ENCODE results near the gene RAD18.

RAD18 gene

GRCh38 chr3:8987226-8987625 lies 24.0 kb upstream of the RAD18 start:
- no peak overlapping the region for H3K27ac ChIP-seq (ENCODE audit: low read depth, low read length)
- TF ChIP-seq CTCF (IDR thresholded peaks at IDR 0.05; ENCODE audit: low read depth, low read length, poor library complexity, severe bottlenecking) (no peak), EZH2phosphoT487 (IDR thresholded peaks at IDR 0.05; ENCODE audit: borderline replicate concordance, low read length) (no peak)
- H3K79me2 ChIP-seq (ENCODE audit: control insufficient read depth, low read length): no peaks in the 10 kb centered on the region
- no peak overlapping the region for H3K4me3 ChIP-seq (ENCODE audit: low read length)
- H3K27me3 ChIP-seq (ENCODE audit: control insufficient read depth, low read length): no peaks in the 10 kb centered on the region
- H4K20me1 ChIP-seq (ENCODE audit: control insufficient read depth, insufficient read depth, low read depth, low read length): no peaks in the 10 kb centered on the region
- H3F3A ChIP-seq (ENCODE audit: control insufficient read depth, insufficient read depth): no peaks in the 10 kb centered on the region
- H3K36me3 ChIP-seq (ENCODE audit: control insufficient read depth, low read length): no peaks in the 10 kb centered on the region
- H3K4me2 ChIP-seq (ENCODE audit: low read length): no peak overlapping the region
- no peaks in the 10 kb centered on the region for H3K9me3 ChIP-seq (ENCODE audit: control insufficient read depth, insufficient read depth, low read length)
- no peaks in the 10 kb centered on the region for H3K9me2 ChIP-seq (replicated peaks; ENCODE audit: control insufficient read depth, low read length)
- H3K4me1 ChIP-seq (ENCODE audit: control insufficient read depth, low read length): no peaks in the 10 kb centered on the region

GRCh38 chr3:8986741-8987140 lies 23.5 kb upstream of the RAD18 start:
- Histone ChIP-seq H3F3A (ENCODE audit: control insufficient read depth, insufficient read depth) (no peaks in the 10 kb centered on the region), H3K4me1 (ENCODE audit: control insufficient read depth, low read length) (no peaks in the 10 kb centered on the region), H3K4me2 (ENCODE audit: low read length) (no peak overlapping the region), H3K27me3 (ENCODE audit: control insufficient read depth, low read length) (no peaks in the 10 kb centered on the region), H3K9me3 (ENCODE audit: control insufficient read depth, insufficient read depth, low read length) (no peaks in the 10 kb centered on the region), H3K27ac (ENCODE audit: low read depth, low read length) (no peak overlapping the region), H3K4me3 (ENCODE audit: low read length) (no peak overlapping the region), H3K79me2 (ENCODE audit: control insufficient read depth, low read length) (no peaks in the 10 kb centered on the region), H3K36me3 (ENCODE audit: control insufficient read depth, low read length) (no peaks in the 10 kb centered on the region), H3K9me2 (replicated peaks; ENCODE audit: control insufficient read depth, low read length) (no peaks in the 10 kb centered on the region), H4K20me1 (ENCODE audit: control insufficient read depth, insufficient read depth, low read depth, low read length) (no peaks in the 10 kb centered on the region)
- no peak for TF ChIP-seq CTCF (IDR thresholded peaks at IDR 0.05; ENCODE audit: low read depth, low read length, poor library complexity, severe bottlenecking)
- no peak for TF ChIP-seq EZH2phosphoT487 (IDR thresholded peaks at IDR 0.05; ENCODE audit: borderline replicate concordance, low read length)

GRCh38 chr3:8985876-8986275 lies 22.6 kb upstream of the RAD18 start:
- Histone ChIP-seq H3K27me3 (ENCODE audit: control insufficient read depth, low read length) (peaks cover 3% of the 10 kb centered on the region; the same call in 1 of the 2 replicates), H3K36me3 (ENCODE audit: control insufficient read depth, low read length) (no peaks in the 10 kb centered on the region), H3K4me2 (ENCODE audit: low read length) (no peak overlapping the region), H3F3A (ENCODE audit: control insufficient read depth, insufficient read depth) (no peaks in the 10 kb centered on the region), H3K9me2 (replicated peaks; ENCODE audit: control insufficient read depth, low read length) (no peaks in the 10 kb centered on the region), H3K79me2 (ENCODE audit: control insufficient read depth, low read length) (no peaks in the 10 kb centered on the region), H3K9me3 (ENCODE audit: control insufficient read depth, insufficient read depth, low read length) (no peaks in the 10 kb centered on the region), H3K27ac (ENCODE audit: low read depth, low read length) (no peak overlapping the region), H3K4me1 (ENCODE audit: control insufficient read depth, low read length) (no peaks in the 10 kb centered on the region), H4K20me1 (ENCODE audit: control insufficient read depth, insufficient read depth, low read depth, low read length) (no peaks in the 10 kb centered on the region), H3K4me3 (ENCODE audit: low read length) (no peak overlapping the region)
- no peak for TF ChIP-seq CTCF (IDR thresholded peaks at IDR 0.05; ENCODE audit: low read depth, low read length, poor library complexity, severe bottlenecking)
- no peak for TF ChIP-seq EZH2phosphoT487 (IDR thresholded peaks at IDR 0.05; ENCODE audit: borderline replicate concordance, low read length)
